ENCODE results near the gene SPTSSB.

SPTSSB gene

DNA sequence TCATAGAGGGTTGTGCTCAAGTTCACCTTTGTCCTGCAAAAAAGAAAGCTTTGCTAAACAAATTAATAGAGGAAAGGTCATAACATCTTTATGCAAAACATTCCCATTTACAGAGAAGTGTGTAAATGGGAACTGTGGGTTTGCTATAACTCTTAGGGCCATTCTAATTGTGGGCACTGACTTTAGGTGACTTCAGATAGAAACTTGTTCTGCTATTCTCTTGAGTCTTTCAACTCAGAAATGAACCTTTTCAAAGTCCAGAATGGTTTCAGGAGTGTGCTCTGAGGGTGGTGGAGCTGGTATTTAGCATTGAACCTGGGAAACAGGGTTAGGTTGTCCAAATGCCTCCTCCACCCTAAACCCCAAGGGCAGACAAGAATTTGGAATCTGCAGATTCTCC, 34.0 kb downstream of the SPTSSB start:
- DNase-seq, result no peak

DNA sequence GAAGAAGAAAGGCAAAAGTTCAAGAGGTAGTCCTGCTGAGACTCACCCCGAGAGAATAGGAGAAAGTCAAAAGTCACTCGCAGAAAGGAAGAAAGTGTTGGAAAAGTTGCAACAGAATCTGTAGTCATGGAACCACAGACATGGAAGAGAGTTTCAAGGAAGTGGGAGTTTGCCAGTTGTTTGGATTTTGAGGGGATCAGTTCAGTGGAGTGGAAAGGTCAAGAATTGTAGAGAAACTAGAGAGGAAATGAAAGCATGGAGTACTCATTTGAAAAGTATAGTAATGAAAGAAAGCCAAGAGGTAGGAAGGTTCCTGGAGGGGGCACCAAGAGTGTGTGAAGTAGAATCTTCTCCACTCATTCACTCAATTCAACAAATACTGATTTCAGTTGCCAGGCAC, 34.7 kb downstream of the SPTSSB start:
- DNase-seq, result no peak

DNA sequence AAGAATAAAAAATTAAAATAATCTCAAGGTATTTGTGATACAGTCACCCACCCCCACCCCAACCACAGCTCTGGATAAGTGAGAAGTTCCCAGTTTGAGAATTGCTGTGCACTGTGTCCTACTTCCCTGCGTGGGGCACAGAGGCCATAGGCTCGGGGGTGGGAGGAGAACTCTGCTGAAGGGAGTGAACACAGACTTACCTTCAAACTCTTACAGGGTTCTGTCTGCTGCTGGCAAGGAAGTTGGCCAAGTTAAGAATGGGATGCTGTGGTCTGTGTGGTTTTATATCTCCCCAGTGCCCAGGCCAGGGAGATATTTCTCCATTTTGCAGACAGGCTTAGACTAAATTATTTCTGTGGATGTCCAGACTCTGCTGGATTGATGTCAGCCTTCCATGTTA, 37.6 kb downstream of the SPTSSB start:
- peak; percentile 48 to 78 (median 68) for DNase-seq

DNA sequence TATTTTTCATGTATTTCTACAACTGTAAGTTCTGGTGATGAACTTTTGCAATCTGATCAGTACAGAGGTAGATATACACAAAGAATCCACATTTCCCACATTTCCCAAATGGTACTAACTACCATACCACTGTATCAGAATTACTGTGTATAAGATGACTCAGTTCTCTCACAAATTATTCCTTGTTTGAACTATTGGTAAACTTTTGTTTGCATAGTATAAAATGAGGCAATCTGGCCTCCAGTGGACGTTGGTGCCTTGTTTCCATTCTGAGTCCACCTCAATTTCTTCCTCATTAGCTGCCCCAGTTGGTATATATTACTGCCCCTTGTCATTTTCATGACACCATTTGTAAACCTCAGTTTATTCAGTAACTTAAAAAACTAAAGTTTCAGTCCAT, 38.5 kb downstream of the SPTSSB start:
- DNase-seq, result no peak

DNA sequence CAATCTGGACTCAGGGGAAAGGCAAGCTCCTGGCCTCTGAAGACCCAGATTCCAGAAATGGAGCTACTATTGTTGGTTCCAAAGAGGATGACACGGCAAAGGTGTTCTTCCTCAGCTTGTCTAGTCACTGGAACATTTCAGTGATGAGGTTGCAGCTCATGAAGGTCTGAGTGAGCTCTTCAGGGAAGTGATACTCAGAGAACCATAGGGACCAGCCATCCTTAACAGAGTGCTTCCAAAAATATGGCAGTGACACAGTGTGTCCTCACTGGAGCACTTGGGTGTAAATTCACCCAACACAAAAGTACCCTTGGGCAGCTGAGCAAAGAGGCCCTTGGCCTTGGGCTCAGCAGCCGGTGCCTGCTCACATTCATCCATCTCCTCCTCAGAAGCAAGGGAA, 46.3 kb downstream of the SPTSSB start:
- DNase-seq, result no peak

DNA sequence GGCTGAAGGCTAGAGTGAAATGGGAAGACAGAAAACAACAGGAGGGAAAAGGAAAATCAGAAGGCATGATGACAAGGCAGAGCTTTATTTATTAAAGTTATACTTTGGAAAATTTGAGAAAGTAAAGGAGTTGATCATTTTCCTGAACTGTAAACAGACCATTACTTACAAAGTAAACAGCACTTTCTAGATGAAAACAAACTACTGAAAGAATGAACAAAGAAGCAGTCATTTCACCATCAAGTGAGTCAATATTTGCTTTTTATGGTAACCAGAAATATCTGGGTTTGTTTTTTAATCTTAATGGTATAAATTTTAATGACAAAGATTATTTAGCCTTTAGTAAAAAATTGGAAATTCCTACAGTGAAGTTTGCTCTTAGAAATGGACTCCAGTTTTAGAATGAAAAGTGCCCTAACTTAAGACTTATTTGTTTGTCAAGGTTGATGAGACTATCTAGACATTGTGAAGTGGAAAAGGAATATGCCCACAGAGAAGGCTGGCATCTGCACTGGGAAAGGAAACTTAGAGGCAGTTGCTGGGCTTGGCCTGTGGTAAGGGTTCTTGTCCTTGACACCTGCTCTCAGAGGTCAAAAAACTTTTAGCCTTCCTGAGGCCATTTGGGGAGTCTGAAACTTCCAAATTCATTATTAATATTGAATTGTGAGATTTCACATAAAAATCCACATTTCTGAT, 47.2 kb downstream of the SPTSSB start:
- DNase-seq, result no peak

DNA sequence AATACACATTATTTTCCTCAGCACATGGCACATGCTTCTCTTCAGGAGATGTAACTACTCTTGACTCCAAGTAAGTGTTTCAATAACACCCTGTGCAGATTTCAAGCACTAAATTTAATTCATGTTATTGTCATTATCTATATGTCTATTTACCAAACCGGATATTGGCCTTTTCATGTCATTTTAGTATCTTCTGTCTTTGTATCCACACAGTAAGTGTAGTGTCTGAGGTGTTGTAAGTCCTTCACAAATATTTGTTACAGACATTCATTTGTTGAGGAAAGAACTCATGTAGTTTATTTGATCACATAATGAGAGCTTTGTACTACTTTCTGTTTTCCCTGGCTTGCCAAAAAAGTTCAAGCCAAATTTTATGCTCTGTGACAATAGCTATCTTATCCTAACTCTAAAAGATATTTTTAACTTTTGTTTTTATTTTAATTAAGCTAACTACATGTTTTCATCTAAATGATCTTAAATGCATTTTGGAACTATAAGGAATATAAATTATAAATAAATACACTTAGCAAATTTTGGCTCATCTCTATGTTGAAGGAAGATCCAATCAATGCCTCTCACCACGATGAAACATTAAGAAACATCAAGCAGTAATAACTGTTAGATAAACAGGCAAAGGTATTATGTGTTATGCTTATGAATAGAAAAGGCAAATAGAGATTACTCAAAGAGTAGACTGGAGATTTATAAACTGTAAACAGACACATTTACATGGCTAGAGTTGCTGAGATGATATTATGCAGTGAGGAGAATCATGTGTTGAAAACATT, 48.3 kb downstream of the SPTSSB start:
- no peak for DNase-seq

DNA sequence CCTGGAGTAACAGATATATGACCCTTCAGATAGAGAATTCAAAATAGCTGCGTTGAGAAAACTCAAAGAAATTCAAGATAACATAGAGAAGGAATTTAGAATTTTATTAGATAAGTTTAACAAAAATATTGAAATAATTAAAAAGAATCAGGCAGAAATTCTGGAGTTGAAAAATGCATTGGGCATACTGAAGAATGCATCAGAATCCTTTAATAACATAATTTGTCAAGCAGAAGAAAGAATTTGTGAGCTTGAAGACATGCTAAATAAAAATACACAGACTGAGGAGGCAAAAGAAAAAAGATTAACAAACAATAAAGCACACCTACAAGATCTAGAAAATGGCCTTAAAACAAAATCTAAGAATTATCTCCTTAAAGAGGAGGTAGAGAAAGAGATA, 50.5 kb downstream of the SPTSSB start:
- DNase-seq, result no peak

DNA sequence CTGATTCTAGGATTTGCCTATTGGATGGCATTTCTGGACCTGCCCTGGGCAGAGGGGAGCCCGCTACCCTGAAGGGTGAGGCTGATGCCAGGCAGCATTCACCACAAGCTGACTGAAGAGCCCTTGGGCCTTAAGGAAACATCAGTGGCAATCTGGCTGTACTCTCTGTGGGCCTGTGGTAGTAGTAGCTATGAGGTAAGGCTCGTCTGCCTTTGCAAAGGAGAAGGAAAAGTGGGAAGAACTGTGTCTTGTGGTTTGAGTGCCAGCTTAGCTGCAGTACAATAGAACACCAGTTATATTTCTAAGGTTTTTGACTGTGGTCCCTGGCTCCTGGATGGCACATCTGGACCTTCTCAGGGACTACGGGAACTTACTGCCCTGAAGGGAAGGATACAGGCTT, 51.5 kb downstream of the SPTSSB start:
- DNase-seq, result peak in 2 of 4 experiments; percentile 23 to 31

DNA sequence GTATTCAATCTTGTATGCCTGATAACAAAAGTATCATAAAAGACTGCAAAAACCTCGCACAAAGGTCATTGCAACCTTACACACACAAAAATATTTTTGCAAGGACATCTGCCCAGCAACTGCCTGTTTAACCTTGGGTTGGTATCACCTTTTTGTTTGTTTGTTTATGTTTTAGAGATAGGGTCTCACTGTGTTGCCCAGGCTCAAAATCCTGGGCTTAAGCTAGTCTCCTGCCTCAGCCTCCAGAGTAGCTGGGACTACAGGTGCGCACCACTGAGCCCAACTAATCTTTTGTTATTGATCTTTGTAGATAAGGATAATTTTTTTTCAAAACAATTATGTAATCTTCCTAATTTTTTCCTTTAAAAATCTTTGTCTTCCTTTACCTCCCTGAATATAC, 54.2 kb downstream of the SPTSSB start:
- no peak for DNase-seq

DNA sequence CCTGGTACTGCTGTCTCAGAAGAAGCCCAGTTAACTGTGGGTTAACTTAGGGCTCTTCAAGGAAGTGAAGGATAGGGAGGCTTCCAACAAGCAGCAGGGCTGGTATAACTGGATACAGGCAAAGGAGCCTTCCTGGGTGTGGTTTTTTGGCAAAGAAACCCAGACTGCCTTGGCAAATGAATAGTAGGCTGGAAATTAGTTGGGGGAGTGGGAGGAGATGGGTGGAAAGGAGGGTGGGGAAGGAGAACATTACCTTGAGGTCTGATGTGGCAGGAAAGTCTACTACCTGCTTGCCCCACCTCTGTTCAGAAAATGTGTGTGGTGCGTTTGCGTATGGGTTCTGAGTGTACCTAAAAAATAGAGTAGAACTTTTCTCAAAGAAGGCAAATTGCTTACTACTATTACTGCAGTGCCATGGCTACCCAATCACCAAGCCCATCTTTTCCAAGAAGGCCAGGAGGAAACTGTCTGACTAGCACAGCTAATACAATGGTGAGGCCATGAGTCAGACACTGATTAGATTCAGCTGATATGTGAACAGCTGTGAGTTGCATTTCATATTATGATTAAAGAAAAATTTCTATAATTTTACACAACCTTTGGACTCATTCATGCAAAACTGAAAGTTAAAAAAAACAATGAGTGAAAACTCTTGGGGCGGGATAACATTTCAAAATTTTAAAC, 55.2 kb downstream of the SPTSSB start:
- DNase-seq, result no peak

DNA sequence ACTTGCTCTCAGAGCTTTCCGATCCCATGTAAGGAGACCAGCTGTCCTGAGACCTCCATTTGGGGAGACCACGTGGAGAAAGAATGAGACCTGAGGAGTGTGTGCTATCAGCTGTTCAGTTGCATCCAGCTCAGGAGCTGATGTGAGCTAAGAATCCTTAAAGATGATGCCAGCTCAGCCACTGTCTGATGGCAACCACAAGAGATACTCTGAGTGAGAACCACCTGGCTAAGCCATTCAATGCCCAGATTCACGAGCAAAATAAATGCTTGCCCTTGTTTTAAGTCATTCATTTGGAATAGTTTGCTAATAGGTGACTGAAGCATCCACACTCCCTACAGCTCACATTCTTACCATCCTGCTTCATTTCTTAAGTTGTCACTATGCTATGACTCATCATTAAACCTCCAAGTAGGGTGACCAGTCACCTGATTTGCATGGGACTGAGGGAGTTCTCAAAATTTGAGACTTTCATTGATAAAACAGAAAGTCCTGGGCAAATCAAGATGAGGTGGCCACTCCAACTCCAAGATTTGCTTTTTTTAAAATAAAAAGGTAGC, 56.4 kb downstream of the SPTSSB start:
- peak; percentile 5 to 45 (median 43) for DNase-seq

DNA sequence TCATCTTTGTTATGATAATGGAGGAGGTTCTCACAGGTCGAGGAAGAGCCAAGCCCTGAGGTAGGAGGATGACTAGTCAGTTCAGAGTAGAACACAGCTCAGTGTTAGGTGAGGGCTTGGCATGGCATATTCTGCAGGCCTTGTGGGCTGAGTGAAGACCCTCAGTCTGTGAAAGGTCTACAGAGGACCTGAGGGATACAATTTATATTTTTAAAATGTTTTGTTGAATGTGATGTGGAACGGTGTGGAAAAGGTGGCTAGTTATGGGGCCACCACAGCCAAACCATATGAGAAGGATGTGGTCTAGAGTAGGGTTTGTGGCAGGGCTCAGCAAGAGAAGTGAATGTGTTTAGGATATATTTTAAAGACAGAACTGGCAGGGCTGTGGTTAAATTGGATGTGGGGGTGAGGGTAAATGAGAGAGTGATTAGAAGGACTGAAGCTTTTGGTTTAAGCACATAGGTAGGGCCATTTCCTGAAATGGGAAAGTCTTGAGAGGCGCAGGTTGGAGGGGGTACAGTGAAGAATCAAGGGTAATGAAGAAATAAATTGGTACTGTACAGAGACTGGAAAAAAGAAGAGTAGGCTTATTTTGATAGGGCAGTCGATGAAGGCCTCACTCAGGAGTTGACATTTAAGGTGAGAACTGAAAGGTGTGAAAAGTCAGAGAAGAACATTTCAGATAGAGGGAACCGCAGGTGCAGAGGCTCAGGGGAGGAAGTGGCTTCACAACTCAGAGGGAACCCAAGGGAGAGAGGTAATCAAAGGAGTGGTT, 60.5 kb downstream of the SPTSSB start:
- DNase-seq, result no peak

DNA sequence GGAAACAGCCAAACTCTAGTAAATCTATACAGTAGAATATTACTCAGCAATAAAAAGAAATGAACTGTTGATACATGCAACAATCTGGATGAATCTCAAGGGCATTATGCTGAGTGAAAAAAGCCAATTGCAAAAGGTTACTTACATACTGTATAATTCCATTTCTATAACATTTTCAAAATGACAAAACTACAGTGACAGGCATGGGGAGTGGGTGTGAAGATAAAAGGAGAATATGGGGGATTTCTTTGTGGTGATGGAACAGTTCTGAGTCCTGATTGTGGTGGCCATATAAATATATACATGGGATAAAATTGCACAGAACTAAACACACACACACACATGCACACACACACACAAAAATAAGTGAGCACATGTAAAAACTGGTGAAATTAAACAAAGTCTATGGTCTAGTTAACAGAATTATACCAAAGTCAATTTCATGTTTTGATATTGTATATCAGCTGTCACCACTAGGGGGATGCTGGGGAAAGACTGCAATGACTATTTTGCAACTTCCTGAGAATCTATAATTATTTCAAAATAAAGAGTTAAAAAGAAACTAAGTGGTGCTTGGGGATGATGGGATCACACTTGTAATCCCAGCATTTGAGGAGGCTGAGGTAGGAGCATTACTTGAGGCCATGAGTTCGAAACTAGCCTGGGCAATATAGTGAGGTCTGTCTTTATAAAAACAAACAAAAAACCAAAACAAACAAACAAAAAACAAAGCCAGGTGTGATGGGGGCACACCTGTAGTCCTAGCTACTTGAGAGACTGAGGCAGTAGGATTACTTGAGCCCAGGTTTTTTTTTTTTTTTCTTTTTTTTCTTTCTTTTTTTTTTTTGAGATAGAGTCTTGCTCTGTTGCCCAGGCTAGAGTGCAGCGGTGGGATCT, 66.0 kb downstream of the SPTSSB start:
- peak; percentile 40 to 77 (median 58) for DNase-seq

DNA sequence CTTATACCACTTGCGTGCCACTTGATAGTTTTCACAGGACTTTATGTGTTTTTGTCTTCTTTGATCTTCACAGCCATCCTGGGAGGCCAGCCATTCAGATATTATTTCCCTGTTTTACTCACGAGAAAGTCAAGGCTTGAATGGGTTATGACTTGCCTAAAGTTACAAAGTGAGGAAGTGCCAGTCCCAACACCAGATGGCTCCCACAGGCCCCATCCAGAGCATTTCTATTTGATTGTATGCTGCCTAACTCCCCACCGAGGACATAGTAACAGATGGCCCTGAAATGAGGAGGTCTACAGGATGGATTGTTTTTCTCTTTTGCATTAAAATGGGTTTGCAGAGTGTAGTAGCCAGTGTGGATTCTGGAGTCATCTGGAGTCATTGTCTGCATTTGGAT, 74.5 kb downstream of the SPTSSB start:
- no peak for DNase-seq

DNA sequence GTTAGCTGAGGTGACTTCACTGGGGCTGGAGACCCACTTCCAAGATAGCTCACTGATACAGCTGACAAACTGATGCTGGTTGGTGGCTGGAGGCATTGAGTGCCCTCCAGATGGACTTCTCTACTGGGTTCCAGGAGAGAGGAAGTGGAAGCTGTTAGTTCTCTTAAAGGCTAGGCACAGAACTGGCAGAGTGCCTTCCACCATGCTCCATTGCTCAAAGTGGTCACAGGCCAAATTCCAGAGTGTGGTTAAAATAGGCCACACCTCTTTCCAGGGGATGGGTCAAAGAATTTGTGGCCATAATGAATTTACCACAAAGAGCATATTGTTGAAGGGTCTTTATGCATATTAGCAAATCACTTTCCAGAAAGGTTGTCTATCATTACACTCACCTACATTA, 76.0 kb downstream of the SPTSSB start:
- peak in 1 of 4 experiments; percentile 15 for DNase-seq
